GM13976 (cell line): Measurements from ENCODE around the gene TPD52L2.

ENCODE experiments used
- DNase-seq: peaks from one replicate; pipeline ENCODE4 v3.0.0; 2012; ENCODE audit warnings: low spot score
- in situ Hi-C: fragments of 300-500 bp; cut with MboI; formaldehyde crosslinking; loops from one replicate; pipeline ENCODE4 v1.12.0; 2022; ENCODE audit warnings: low sequenced_read_pairs, mixed read lengths, inconsistent platforms; ENCODE audit not compliant: unreplicated experiment
- TF ChIP-seq, protein P1 (sequence below): IDR thresholded peaks from 2 replicates; pipeline ENCODE4 v1.5.1; 2012; ENCODE audit warnings: borderline replicate concordance, mild to moderate bottlenecking; ENCODE audit not compliant: insufficient read depth; ENCODE audit errors: extremely low read depth, missing control alignments, control extremely low read depth

Gene TPD52L2

DNA sequence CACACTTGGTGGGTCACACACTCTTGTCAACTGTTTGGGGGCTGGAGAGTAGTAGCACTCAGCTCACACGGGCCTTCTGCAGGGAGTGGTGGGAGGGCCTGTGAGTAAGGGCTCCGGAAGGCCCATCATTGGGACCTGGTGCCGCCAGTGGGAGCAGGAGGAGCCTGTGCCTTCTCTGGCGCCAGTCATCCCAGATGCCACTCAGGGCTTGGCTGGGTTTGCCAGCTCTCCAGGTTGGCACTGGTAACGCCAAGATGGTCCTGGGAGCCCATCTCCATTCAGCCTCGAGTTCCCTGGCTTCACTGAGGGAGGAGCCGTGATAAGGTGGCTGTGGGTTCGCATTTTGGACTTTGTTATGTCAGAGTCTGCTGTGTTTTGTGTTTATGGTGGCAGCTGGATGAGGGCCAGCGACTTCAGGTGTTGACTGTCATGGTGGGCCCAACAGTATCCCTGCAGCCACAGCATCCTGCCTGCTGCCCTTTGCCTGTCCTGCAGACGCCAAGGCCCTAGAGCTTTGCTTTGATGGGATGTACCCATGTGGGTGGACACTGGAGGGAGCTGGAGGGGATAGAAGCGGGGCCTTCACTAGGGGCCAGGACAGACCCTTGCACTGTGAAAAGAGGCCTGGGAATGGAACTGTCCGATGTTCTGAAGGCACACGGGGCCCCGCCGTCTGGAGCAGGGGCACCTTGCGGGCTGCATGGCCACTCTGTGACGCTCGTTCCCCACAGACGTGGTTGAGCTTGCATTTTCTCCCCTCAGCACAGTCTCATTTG, 16.6 kb downstream of the TPD52L2 start:
- no peak for DNase-seq
- TF ChIP-seq, protein P1, sequence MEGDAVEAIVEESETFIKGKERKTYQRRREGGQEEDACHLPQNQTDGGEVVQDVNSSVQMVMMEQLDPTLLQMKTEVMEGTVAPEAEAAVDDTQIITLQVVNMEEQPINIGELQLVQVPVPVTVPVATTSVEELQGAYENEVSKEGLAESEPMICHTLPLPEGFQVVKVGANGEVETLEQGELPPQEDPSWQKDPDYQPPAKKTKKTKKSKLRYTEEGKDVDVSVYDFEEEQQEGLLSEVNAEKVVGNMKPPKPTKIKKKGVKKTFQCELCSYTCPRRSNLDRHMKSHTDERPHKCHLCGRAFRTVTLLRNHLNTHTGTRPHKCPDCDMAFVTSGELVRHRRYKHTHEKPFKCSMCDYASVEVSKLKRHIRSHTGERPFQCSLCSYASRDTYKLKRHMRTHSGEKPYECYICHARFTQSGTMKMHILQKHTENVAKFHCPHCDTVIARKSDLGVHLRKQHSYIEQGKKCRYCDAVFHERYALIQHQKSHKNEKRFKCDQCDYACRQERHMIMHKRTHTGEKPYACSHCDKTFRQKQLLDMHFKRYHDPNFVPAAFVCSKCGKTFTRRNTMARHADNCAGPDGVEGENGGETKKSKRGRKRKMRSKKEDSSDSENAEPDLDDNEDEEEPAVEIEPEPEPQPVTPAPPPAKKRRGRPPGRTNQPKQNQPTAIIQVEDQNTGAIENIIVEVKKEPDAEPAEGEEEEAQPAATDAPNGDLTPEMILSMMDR: no peak
- in situ Hi-C loops: no loop called here

DNA sequence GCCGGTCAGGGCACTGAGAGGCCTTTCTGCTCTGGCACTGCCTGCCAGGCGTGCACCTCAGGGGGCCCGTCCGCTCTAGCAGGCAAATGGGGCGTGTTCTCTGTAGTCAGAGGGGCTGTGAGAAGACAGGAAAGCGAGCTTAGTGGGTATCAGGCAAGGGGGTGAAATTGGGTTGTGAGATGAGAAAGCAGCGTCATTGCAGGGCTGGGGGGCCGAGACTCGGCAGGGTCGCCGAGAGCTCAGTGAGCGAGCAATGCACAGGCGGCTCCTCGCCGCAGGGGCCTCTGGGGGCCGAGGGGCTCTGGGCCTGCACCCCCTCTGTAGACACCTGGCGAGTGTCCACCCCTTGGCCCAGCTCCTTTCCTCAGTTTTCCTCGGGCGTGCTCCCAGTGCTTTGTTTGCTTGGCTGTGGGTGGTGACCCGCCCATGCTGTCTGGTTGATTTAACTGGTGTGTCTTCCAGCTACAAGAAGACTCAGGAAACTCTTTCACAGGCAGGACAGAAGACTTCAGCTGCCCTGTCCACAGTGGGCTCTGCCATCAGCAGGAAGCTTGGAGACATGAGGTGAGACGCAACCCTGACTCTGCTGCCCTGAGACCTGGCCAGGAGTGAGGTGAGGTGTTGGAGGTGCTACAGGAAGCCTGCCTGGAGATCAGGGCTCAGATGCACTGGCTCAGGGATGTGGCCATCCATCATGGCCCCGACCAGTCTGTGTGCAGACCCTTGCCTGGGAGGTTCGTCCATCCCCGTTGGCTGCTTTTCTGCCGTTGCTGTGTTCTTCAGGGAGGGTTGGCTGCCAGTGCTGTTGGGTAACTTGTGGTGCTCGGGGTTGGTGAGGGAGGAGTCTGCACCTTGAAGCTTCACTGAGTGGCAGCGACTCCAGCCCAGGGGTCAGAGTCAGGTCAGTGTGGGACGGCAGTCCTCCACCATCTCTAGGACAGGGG, 17.5 kb downstream of the TPD52L2 start:
- TF ChIP-seq, protein P1: no peak
- DNase-seq: no peak
- in situ Hi-C loops: no loop called here

DNA sequence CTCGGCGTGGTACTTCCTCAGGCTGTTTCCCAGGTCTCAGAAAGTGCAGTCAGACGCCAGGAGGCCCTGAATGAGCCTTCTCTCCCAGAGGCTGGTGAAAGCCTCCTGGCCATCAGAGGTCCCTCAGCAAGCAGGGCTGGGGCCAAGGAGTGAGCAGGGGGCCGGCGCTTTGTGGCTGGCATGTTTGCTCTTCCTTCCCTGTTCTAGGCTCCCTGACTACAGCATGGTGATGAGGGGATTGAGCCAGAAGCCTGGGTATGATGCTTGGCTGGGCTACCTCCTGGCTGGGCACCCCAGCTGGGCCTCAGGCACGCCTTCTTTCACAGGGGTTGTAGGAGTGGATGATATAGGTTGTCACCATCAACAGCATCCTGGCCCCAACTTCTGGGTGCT, 18.1 kb downstream of the TPD52L2 start:
- TF ChIP-seq, protein P1: no peak
- in situ Hi-C loops: no loop called here
- DNase-seq: no peak

DNA sequence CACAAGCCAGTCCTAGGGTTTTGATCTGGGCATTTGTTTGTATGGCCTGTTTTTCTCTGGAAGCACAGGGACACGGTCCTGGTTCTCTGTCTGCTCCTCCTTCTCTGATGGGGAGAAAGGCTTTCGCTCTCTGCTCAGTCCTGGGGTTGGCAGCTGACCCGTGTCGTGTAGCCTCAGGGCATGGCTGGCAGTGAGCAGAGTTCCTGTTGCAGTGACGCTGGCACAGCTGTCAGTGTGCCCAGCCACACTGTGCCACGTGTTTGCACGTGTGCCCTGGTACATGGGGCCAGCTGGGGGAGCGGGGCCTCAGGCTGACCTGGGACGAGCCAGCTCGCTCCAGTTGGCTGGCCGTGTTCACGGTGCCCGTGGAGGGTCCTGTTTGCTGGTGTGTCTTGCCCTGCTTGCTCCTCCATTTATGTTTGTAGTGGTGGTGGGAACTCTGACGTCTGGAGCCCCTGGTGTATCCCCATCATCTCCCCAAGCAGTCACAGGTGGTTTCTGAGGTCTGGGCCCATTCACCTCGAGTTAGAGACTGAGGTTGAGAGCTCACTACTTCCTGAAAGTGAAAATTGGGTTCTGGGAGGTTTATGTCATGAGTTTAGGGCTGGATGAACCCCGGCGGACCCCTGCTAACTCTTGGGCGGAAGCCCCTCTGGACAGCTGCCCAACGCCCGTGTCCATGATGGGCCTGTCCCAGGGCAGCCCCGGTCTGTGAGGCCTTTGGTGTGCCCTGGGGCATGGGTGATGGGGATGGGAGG, 19.6 kb downstream of the TPD52L2 start:
- peak; percentile 74 for DNase-seq
- TF ChIP-seq, protein P1: no peak
- in situ Hi-C loops: no loop called here

DNA sequence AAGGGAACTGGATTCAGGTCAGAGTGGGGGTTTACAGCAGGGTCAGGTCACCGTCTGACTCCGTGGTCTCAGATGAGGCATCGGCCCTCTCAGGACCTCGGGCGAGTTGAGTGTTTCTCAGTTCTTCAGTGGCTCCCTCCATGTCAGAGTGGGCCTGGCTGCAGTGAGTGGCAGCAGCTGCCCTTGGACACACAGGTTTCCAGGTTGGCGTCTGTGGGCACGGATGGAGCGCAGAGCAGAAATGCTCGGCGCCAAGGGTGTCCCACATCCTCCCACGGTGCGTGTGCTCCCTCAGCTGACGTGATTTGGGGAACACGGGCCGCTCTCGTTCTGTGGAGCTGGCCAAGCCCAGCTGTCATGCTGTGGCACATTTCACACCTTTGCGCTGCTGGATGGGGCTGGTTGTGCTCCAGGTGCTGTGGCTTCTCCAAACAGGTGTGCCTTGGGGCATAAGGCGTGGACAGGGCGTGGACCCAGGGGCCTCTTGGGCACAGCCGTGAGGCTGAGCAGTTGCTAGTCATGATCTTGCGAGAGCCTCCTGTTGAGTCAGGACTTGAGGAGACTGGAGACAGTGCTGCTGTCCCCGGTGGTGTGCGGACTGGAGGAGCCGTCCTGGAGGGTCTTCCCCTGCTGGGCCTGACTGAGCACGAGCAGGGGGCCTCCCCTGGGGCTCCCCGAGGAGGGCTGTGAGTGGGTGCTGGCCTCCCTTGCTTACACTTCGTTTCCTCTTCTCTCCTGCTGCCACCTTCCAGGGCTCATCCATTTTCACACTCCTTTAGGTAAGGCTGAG, 20.4 kb downstream of the TPD52L2 start:
- DNase-seq: peak; percentile 76
- TF ChIP-seq, protein P1: no peak

DNA sequence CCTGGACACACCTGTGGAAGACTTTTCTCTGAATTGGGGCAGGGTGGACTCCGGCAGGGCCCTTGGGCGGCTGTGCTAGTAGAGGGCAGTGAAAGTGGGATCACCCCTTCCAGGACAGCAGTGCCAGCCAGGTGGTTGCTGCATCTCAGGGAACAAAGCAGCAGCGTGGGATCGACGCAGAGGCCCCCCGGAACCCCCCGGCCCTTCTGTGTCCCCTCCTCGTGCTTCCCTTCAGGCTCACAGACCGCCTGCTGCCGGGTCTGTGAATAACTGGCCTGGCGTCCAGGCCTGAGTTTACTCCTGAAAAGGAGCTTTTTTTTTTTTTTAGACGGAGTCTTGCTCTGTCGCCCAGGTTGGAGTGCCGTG, 21.0 kb downstream of the TPD52L2 start:
- in situ Hi-C loops: no loop called here
- TF ChIP-seq, protein P1: no peak
- no peak for DNase-seq

More for the DNA sequence above, 20.4 kb downstream of the TPD52L2 start:
- in situ Hi-C loops: no loop called here
